Stimulated activated CD4-positive, alpha-beta T cell treated with anti-CD3 and anti-CD28 coated beads, TNF-alpha, amount 100 ng/mL, for 48 hours (primary cell): ENCODE data around the gene FDPS.
"Not testable (repeated sequence)": the region's sequence is repeated elsewhere in the genome, so short reads cannot be mapped to it uniquely, and the experiment has no call there.

Experiments
- DNase-seq, 3 donors: peaks; one replicate each; pipeline ENCODE4 v3.0.0-alpha.2; 2020; ENCODE audit warnings: low read depth in 3 of 3

Gene FDPS

GRCh38 chr1:155285631-155286044 lies 23.0 kb upstream of the FDPS start:
- DNase-seq = no peak

GRCh38 chr1:155286544-155286943 lies 22.1 kb upstream of the FDPS start:
- DNase-seq = no peak

- no peak for DNase-seq
These were observed 20.6 kb upstream of the FDPS start for GRCh38 chr1:155287987-155288543.

DNA sequence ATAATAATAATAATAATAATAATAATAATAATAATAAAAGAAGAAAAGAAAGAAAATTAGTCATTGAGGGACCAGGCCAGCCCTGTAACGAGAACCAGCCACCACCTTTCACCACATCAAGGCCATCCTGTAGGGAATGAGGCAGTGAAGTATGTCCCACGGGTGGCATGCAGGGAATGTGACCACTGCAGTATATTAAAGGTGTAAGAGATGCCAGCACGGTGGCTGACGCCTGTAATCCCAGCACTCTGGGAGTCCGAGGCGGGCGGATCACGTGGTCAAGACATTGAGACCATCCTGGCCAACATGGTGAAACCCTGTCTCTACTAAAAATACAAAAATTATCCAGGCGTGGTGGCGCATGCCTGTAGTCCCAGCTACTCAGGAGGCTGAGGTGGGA lies 17.7 kb upstream of the FDPS start:
- DNase-seq = not testable (repeated sequence)

DNA sequence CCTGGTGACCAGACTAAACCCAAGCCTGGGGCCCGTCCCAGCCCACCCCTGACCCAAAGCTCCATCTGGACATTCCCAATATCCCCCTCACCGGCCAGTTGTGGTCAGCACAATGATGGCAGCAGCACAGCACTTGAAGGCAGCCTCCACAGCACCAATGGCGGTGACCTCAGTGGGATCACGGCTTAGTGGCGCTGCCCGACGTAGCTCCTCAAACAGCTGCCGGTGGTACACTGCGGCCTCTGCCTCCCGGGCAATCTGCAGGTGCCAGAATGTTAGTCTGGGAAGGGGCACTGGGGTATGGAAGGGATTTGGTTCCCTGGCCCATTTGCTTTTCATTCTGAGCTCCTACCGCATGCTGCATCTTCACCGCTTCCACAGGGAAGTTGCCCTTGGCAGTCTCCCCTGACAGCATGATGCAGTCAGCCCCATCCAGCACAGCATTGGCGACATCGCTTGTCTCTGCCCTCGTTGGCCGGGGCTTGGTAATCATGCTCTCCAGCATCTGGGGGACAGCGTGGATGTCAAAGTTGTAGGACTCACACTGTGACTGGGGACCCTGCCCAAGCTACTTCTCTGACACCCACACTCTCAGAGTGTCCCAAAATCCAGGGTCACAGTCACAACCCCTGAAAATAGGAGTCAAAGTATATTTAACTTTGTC lies 15.4 kb upstream of the FDPS start:
- no peak for DNase-seq

DNA sequence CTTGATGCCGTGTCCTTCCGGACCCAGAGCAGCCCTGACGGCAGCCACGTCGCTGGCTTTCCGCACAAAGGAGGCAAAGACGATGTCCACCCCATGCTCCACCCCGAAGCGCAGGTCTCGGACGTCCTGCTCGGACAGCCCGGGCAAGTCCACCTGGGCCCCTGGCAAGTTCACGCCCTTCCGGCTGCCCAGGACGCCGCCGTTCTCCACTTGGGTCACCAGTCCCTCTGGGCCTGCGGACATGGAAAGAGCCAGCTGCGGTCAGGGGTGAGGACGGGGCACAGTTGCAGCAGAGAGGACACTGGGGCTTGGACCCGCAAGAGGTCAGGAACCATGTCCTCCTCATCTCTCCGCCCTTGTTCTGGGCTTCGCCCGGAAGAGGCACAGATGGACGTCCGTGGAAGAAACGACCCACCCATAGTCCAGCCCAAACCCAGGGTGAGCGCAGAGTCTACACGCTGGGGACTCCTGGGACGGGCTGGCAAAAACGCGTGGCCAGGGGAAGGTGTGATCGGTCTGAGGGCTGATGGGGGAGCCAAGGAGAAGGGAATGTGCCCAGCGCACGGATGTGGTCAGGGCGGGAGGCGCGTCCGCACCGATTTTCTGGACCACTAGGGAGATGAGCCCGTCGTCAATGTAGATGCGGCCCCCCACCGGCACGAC lies 14.0 kb upstream of the FDPS start:
- no peak for DNase-seq

DNA sequence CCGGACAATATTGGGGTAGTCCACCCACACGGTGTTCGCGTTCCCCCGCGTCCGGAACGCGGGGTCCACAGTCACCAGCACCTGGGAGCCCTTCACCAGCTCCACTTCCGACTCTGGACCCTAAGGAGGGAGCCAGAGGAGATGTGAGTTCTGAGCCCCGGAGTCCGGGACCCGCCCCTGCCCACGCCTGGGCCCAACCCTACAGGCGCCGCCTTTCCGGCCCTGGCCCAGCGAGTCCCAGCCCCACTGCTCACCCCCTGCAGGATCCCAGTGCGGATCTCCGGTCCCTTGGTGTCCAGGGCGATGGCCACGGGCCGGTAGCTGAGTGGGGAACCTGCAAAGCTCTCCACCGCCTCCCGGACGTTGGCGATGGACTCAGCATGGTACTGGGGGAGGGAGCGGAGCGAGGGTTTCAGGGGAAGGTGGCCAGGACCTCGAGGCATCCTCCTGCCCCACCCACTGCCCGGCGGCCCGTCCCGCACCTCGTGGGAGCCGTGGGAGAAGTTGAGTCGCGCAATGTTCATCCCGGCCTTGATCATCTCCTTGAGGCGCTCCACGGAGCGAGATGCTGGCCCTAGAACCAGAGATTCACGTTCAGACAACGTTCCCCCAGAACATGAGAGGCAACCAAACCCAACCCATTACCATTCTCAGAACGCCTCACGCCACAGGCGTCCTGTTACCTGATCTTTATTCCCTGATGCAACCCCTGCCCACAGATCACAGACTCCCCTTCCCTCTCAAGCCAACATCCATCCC lies 13.3 kb upstream of the FDPS start:
- no peak for DNase-seq

GRCh38 chr1:155295942-155296267 lies 12.8 kb upstream of the FDPS start:
- no peak for DNase-seq

DNA sequence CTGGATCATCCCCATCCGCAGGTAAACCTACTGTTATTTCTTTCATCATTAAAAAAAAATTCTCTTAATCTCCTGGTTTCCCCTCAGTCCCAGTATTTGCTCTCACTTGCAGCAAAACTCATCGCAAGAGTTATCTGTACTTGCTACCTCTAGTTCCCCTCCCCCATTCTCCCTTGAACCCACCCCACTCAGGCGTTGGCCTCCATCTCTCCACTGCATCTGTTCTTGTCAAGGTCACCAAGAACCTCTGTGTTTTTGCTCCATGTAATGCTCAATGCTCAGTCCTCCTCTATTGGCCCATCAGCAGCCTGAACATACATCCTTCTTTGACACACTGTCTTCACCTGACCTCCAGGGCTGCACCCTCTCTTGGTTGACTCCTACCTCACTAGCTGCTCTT lies 12.0 kb upstream of the FDPS start:
- no peak for DNase-seq

DNA sequence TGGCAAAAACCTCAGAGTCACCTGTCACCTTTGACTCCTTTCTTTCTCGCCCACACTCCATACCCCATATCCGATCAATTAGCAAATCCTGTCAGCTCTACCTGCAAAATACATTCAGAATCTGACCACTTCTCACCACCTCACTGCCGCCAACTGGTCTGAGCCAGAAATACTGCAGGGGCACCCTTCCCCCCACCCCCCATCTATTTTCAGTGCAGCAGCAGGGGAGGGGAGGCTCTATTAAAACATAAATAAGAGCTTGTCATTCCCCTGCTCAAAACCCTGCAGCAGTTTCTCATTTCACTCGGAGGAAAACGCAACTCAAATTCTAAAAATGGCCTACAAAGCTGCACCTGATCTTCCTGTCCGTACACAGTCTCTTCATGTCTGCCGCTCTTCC lies 11.3 kb upstream of the FDPS start:
- no peak for DNase-seq

DNA sequence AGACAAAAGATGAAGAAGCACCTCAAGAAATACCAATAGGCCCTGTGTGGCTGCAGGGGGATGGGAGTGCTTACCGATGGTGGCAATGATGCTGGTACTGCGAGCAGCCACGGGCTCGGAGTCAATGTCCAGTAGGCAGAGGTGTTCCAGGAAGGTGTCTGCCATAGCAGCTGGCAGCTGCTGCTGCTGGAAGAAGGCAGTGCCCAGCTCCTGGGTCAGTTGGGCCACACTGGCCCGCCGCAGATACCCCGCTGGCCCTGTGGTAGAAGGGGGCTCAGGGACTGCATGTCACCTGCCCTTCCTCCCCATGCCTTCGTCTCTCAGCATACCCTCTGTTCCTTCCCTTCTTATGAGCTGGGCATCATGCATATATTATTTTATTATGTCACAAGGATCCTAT lies 8.6 kb upstream of the FDPS start:
- no peak for DNase-seq

DNA sequence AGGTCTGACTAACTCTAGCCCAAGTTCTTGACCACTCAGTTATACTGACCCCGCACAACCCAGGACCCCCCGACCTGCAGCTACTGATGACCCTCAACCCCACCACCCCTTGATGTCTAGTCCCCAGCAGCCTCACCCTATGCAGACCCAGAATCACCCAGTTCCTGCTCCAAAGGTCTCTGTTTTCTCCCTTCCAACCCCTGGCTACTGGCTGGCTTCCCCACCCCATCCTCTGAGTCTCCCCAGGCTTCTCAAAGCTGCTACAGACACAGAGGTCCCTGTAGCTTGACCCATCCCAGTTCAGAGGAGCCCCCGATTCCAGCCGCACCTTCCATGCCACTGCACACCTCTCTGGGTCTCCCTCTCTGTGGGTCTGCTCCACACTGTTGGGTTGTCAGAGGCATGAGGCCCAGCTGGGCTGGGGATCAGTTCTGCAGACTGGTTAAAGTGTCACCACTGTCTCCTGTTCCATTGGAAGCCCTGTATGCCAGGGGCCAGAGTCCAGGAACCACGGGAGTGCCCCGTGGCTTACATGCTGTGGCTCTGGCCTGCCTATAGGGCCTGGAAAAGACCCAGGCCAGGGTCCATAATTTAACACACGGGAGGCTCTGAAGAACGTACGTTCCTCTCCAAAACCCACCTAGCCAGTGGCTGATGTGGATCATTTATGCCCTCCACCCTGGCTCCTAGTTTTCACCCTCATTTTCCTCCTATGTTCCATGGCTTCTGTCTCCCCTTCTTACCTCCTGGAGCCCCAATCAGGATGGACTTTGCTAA lies 7.9 kb upstream of the FDPS start:
- DNase-seq = no peak

DNA sequence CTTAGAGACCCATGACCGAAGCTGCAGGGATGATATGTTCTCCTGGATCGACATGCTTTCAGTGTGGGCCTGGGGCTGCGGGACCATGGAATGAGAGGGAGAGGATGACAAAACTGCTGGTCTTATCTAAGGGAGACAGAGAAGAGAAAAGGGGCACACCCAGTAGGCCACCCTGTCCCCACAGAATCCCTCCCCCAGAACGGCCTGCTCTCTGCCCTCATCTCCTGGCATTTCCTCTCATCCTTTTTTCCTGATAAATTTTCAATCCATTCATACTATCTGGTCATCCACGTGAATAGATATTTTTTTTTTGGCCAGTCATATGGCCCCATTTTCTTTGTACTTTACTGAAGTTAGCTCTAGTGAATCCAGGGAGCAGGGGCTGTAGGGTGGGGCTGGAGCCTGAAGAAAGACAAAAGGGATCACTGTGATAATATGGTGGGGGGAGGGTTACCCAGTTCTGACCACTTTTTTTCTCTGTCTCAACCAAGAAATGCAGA lies 7.3 kb upstream of the FDPS start, which contains the start of gene PKLR:
PKLR (minus strand) TSS at position 97 of the 500 bp plus-strand sequence; CDS start at position 54, 43 bp downstream.
- no peak for DNase-seq

DNA sequence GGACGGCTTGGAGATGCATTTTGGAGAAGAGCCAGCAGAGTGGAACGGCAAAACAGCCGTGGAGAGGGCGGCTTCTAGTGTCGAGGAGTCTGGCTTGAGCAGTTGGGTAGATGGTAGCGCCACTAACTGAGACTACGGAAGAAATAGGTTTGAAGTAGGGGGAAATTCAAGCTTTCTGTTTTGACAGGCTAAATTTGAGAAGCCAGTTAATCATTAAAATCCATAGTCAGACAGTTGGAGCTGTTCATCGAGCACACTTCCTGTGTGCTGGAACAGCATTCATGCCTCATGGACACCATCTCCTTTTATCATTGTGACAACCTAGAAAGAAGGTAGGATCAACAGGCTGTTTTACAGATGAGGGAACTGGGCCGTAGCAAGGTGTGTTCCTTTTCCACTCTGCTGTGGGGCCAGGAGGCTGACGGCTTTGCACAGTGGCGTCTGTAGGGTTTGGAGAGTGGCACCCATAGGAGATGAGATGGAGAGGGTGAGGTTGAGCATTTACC lies 4.1 kb upstream of the FDPS start:
- DNase-seq = no peak

DNA sequence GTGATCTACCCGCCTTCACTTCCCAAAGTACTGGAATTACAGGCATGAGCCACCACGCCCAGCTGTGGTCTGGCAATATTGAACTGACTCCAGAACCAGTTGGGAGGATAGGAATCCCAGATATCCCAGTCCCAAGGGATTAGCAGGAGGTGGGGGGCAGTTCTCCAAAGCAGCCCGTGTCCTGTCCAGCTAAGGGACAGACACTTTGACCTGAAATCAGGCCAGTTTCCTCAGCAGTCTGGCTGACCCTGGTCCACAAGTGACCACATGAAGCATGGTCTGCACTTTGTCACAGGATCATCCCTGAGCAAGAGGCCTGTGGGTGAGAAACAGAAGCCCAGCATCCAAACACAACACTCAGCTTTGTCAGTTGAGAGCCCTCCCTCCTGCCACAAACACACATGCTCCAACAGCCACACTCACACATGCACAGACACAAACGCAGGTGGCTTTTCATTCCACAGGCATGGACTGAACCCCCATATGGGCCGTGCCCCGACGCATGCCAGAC lies 2.7 kb upstream of the FDPS start:
- DNase-seq = no peak

GRCh38 chr1:155307247-155307740 lies 1.4 kb upstream of the FDPS start:
- DNase-seq = no peak

- DNase-seq = no peak
These were observed 856 bp downstream of the FDPS start for GRCh38 chr1:155309423-155310021.

- no peak for DNase-seq
These were observed 4.6 kb downstream of the FDPS start for GRCh38 chr1:155313261-155313660.

GRCh38 chr1:155316922-155317321 lies 8.3 kb downstream of the FDPS start:
- DNase-seq = no peak

GRCh38 chr1:155318082-155318481 lies 9.4 kb downstream of the FDPS start:
- DNase-seq = no peak

GRCh38 chr1:155319536-155319935 lies 10.9 kb downstream of the FDPS start:
- DNase-seq = no peak
